Ecto neural progenitor cell (in vitro differentiated cells): ENCODE data around the gene KCNAB2.
A peak's percentile ranks its signal among the peaks of the same experiment; 100 is the strongest.

ENCODE experiments used
- DNase-seq: peaks from one replicate; pipeline ENCODE4 v3.0.0-alpha.2; 2018; ENCODE audit warnings: low spot score

The KCNAB2 gene

DNA sequence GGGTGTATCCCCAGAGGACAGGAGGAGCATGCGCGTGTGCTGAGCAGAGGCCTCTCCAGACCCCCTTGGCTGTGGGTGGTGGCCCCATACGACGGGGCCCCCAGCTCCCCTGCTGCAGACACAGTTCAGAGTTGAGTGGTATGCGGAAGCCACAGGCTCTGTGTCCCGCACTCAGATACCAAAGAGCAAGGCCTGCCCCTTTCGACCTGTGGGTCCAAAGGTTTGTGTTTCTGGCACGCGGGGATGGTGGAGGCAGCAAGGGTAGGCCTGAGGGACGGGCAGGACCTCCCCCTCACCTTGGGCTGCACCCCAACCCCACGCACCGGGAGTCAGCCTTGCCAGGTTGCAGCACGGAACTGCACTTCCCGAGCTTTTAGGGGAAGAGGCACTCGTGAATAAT is at the start of gene KCNAB2:
TSS of gene KCNAB2 (plus strand) at position 328 of the 400 bp plus-strand sequence. CDS start 5,649 bp downstream, outside the sequence.
- no peak for DNase-seq

DNA sequence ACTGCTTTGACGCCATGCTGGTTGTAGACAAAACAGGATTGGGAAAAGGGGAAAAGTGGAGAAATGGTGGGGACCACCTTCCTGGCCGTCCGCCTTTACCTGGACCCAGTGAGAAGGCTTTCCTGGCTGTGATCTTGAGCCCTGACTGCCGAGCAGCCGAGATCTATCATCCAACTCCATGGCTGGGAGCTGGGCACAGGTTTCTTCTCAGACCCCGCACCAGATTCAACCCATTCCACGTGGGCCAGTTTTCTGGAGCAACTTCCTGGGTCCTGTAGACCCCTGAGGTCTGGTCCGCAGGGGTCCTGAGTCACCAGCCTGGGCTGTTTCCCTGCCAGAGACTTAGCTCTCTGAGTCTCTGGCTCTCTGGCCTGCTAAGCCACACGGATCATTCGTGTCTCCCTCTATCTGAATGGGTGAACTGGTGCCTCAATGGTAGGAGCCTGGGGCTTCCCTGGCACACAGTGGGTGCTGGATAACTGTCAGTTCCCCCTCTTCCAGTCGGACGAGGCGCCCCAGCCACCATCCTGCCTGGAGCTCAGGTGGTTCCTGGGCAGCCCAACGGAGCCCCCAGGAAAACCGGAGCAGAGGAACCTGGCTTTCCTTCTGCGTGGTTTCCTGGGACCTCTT is 48.9 kb upstream of the KCNAB2 start:
- DNase-seq: no peak

DNA sequence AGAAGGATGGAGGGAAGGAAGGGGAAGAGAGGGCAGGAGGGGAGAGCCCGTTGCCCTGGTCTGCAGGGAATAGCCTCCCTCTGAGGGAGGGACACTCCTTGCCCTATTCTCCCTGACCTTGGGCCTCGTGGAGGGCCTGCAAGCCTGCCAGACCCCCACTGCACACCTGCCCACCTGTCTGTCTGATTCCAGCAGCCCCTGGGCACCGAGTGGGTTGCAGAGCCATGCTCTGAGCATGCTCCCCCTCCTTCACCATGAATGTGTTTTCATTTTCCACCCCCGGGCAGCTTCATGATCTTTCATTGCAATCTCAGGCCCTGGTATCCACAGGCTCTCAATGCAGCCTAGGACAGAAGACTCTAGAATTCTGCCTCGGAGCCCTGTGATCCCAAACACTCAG is 48.4 kb upstream of the KCNAB2 start:
- DNase-seq: no peak

DNA sequence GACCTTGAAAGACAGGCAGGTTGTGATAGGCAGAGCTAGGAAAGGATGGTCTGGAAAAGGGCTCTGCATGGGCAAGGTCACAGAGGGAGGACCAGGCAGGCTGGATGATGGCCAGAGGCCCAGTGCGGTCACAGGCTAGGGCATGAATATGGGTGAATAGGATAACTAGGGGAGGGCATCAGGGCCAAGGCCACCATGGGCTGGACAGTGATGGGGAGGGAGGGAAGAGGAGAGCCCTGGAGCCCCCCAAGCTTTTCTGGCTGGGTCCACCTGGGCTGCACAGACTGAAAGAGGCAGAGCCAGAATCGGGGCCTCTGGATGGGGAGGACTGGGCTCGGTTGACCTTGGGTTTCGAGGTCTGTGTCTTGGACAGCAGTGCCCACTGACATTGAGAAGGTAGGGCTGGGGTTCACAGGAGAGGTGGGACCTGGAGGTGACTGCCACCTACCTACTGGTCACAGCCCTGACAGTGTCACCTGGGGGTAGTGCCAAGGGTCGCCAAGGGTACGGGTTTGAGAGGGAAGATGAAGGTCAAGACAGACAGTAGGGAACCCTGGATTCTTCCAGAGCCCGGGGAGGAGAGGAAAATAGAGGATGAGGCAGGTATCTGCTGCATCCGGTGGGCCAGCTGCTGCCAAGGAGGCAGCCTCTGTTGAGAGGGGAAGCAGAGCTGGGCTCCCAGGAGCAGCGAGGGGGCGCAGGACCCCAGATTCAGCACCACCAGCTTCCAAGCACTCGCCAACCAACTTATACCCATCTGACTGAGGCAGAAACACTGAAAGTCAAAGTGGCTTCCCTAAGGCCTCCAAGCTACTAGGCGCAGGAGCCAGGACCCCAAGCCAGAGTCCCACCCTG is 47.4 kb upstream of the KCNAB2 start:
- DNase-seq: no peak

DNA sequence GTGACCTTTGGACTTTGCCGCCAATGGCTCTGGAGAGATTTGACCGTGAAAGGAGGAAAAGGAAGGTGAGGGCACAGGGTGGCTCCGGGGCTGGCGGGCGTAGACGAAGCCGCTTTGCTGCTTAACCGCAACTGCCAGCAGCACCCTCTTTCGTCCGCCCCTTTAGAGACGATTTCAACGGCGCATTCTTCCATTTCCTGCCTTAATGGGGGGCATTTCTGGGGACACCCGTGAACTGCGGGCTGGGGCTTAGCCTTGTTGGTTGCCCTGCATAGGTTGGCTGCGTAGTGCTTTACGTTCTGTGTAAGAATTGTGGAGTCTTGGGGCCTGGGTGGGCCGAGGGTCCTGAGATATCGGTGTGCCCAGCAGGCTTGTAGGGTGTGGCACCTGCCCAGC is 46.8 kb upstream of the KCNAB2 start:
- DNase-seq: no peak

DNA sequence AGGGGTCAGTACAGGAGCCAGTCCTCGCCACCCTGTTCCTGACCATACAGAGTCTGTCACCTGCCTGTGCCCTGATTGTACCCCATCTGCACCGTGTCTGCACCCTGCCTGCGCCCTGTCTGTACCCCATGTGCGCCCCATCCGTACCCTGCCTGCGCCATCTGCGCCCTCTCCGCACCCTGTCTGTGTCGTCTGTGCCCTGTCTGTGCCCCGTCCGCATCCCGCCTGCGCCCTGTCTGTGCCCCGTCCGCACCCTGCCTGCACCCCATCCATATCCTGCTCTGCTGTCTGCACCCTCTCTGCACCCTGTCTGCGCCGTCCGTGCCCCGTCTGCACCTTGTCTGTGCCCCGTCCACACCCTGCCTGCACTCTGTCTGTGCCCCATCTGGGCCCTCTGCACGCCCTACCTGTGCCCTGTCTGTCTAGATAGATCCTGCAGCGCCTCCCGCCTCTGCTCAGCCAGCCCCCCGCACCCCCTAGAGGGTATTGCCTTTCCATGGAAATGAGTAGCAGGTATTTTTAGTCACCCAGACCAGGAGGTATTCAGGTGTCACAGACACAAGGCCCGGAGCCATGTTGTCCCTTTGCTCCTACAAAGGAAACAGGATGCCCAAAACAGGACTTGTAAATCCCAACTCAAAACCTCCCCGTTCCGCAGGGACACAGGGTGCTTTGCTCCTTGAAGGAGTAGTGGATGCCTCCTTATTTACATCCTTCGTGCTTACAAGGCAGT is 45.8 kb upstream of the KCNAB2 start:
- DNase-seq: no peak

DNA sequence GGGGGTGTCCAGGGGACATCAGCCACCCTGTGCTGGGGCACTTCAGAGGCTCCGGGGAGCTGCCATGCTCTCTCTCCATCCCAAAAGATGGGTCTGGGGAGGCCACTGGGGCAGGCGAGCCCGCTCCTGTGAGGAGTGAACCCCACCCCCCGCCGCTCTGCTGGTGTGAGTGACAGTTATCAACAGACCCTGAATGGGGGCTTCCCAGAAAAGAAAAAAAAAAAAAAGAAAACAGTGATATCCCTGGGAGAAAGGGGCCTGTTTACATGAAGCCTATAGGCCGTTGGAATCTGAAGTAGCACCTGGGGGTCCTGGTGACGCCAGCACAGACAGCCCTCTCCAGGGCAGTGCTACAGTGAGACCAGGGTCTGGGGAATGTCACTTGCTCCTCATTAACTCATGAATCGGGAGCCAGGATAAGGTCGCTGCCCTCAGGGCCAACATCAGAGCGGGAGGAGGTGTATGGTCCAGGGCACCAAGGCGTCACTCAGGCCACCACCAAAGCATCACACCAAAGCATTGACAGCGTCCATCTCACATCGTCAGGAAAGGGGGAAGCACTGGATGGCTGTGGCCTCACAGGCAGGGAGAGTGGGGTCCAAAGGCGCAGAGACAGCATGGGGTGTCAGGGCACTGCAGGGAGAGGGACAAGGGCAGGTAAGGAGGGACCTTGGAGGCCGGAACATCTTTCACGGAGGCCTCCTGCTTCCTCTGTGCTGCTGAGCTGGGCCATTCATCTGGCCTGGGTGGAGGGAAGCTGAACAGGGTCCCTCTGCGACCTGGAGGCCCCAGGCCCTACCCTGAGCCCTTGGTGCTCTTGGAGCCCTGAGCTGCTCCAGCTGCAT is 45.0 kb upstream of the KCNAB2 start:
- DNase-seq: no peak

DNA sequence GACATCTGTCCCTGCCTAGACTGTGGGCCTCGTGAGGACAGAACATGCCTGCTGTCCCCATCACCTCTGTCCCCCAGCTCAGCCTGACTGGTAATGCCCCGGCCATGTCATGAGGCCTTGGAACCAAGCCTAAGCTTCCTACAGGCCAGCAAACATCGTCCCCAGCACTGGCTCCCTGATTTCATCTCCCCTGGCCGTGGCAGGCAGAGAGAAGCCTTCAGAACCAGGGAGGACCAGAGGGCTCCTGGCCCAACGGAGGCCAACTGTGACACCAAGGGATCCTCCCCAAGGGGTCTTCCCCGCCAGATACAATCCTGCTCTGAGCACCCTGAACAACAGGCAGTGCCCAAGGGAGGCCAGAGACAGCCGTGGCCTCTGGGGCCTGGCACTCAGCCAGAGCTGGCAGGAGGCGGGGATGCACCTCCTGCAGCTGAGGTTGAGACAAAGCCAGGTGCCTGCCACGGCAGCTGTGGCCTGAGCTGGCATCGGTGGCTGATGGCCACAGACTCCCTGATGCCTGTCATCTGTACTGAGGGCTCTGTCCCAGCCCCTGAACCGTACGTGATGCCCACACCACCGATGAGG is 43.6 kb upstream of the KCNAB2 start:
- no peak for DNase-seq

DNA sequence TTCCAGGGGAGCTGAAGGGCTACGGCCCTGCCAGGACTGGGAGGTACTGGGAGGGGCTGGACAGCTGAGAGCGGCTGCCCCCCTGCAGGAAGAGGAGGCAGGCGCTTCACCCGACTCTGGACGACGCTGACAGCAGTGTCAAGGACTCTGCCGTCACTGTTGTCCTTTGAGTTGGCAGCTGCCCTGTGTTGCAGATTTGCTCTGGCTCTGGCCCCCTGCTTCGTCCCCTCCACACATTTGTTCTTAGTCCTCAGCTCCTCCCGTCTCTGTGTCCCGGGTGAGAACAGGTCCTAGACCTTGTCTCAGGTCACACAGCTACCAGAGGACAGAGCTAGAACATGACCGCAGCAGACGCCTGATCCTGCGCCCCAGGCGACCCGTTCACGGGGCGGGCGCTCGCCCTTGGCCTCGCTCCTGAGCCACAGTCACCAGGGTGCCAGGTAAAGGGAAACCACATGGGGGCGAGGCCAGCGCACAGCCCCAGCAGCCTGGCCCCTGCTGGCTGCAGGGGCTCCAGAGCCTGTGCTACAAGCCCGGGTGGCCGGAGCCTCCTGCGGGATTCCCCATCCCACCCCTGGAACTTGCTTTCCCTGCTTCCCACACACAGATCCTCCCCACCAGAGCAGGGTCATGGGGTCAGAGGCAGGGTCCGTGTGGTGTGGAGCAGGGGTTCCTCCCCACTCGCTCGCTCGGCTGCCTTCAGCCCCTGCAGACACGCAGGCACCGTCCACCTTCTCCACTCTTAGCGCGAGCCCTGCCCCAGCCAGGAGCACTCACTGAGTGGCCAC is 42.8 kb upstream of the KCNAB2 start:
- no peak for DNase-seq

DNA sequence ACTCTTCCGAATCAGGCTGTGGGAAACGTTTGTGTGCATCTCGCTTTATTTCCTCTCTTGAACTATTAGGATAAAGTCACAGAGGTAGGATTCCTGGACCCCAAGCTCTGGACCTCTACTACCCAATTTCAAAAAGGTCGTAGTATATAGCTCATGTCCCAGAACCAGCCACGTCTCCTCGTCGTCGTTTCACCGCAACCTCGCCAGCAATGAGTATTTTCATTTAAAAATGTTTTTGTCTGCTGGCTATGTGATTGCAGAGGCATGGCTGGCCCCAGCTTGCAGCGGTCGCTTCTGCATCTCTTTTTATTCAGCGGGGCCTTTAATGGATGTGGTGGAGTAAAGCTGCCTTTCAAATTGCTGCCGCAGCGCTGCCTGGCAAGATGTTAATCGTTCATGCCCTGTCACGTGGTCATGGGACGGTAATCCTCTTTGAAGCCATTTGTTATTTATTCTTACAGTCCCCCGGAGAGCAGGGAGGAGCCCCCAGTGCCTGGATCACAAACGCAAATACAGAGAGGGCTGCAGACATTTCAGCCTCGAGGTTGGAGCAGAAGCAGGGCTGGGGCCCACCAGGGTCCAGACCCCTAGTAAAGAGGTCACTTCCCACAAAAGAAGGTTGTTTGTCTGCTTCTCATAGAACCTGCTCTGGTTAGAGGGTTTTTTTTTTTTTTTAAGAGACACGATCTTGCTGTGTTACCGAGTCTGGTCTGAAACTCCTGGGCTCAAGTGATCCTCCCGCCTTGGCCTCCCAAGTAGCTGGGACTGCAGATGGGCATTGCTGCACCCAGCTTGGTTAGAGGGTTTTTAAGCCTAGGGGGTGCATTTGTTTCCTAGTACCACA is 41.9 kb upstream of the KCNAB2 start:
- DNase-seq: peak; percentile 78

DNA sequence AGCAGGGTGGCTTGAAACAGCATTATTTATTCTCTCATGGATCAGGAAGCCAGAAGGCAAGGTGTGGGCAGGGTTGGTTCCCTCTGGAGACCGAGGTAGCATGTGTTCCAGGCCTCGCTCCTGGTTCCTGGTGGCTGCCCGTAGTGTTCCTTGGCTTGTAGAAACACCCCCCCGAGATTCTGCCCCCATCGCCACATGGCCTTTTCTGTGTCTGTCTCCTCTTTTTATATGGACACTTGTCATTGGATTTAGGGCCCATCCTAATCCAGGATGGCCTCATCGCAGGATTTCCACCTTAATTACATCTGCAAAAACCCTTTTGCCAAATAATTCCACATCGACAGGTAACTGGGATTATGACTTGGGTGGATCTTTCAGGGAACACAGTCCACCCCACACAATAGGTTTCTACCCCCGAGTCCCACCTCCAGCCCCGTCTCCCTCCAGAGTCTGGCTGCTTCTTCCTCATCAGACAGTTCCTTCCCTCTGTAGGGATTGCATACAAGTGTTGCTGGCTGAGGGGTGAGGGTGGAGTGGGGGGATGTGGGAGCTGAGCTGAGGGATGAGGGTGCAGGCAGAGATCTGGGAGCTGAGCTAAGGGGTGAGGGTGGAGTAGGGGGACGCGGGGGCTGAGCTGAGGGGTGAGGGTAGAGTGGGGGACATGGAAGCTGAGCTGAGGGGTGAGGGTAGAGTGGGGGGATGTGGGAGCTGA is 41.1 kb upstream of the KCNAB2 start:
- no peak for DNase-seq

DNA sequence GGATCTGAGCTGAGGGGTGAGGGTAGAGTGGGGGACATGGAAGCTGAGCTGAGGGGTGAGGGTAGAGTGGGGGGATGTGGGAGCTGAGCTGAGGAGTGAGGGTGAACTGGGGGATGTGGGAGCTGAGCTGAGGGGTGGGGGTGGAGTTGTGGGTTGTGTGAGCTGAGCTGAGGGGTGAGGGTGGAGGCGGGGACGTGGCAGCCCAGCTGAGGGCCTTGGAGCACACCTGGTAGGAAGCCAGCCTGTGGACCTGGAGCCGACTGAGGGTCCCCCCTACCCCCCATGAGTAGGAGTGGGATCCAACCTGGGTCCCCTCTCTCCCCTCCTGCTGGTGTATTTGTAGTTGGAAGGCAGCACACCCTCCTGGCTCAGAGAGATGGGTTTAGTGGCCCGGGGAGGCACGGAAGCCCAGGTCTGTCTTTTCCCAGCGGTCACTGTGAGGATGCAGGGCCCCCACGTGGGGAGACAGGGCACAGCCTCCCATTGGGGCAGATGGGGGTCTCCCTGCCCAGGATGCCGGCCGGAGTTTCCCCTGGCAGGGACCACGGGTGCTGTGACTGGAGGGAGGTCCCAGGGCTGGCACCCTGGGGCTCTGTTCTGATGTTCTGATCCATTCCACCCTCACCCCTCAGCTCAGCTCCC is 40.3 kb upstream of the KCNAB2 start:
- no peak for DNase-seq

DNA sequence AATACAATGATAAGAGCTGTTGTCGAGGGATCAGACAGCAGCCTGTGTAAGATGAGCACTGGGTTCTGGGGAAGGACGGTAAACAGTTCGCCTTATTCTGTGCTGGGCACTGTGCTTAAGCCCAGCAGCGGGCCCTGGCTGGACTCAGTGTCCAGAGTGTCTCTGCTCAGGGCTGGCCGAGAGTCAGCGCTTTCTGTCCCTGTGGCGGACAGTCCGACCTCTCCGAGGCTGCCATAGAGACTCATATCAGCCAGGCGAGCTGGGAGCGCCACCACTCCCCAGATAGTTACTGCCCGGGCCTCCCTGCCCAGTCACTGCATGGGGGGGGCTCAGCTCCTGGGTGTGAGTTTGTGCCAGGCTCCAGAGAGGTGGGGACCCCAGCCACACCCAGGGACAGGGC is 38.8 kb upstream of the KCNAB2 start:
- no peak for DNase-seq

DNA sequence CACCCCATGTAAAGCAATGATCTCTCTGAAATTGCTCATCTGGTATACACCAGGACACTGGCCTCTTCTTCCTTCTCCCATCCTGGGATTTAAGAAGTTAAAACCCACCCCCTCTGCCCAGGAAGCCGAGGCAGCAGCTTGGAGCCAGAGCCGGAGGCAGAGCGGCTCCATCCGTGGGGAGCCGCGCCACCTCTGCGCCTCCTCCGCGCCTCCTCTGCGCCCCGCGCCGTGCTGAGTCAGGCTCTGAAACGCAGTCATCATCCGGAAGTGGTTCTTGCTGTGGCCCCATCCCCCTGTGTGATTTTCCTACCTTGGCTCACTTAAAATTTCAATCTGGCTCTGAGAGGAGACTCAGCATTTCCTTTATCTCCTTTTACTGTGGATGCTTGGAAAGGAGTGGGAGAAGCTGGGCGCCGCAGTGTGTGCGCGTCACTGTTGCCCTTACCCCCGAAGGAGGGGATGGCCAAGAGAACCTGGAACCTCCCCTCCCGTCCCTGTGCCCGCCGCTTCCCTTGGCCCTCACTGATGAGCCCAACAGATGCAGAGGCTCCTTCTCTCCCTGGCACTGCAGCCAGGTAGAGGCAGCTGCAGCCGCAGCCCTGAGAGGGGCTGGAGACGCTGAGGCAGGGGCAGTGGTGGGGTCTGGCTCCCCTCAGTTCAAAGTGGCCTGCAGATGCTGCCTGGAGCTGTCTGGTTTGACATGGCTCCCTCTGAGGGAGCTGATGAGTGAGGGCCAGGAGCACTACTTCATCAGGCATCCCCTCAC is 38.2 kb upstream of the KCNAB2 start:
- DNase-seq: no peak

DNA sequence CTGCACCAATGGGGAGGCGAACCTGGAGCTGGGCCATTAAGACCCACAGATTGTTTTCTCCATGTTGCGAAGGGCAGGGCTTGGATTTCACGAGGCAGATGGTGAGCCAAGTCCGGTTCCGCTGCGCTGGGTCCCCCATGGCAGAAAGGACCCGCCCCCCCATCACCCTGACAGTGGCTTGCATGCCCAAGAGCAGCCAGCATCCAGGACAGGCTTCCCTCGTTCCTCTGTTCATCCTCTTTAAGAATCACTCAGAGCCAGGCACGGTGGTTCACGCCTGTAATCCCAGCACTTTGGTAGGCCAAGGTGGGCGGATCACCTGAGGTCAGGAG is 37.6 kb upstream of the KCNAB2 start:
- DNase-seq: no peak

DNA sequence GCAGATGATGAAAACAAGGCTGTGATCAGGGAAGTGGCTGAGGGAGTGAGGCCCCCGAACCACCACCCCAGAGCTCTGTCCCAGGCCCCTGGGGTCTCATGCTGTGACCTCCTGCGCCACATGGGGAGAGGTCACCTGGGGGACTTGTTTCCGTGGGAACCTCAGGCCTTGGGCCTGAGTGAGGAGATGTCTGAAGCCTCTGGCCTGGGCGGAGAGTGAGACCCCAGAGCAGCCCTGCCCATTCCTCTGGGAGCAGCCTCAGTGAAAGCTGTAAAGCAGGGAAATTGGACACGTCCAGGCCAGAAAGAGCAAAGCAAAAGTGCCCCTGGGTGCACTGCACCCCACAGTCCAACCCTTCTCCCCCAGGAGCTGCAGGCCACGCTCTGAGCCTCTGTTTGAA is 37.0 kb upstream of the KCNAB2 start:
- no peak for DNase-seq

DNA sequence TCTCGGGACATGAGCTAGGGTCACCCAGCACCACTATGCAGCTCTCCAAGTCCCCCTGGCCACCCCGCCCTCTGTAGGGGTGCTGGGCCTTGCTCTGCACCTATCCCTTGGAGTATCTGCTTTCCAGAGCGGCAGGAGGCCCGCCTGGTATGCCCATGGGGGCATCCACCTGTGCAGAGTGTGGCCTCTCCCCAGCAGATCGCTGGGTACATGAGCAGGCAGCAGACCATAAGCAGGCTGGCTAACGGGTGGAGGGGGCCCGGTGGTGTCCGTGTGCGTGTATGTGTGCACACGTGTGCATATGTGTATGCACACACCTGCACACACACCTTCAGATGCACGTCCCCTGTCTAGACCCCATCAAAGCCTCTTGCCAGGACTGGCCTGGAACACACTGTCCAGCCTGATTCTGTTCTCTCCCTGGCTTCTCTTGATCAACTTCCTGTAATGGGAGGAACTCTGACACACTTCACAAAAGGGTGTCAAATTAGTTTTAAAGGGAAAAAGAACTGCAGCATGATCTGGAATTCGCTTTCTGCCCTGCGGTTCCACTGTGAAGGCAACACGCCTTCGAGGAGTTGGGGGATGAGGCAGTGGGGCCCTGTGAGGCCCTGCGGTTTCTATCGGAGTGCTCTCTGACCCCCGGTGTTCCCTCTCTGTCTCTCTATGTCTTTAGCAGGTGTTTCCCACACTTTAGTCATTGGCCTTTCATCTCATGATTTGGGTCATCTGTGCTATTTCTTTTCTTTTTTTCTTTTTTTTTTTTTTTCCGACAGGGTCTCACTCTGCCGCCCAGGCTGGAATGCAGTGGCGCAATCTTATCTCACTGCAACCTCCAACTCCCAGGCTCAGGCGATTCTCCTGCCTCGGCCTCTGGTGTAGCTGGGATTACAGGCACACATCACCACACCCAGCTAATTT is 36.3 kb upstream of the KCNAB2 start:
- no peak for DNase-seq
